COLO668 (cell line): ENCODE data around the gene NFX1.

Experiments used
- DNase-seq: peaks from one replicate; lab custom pipeline; 2025; ENCODE audit not compliant: unreplicated experiment; lab: John Stamatoyannopoulos, UW

NFX1 gene

DNA sequence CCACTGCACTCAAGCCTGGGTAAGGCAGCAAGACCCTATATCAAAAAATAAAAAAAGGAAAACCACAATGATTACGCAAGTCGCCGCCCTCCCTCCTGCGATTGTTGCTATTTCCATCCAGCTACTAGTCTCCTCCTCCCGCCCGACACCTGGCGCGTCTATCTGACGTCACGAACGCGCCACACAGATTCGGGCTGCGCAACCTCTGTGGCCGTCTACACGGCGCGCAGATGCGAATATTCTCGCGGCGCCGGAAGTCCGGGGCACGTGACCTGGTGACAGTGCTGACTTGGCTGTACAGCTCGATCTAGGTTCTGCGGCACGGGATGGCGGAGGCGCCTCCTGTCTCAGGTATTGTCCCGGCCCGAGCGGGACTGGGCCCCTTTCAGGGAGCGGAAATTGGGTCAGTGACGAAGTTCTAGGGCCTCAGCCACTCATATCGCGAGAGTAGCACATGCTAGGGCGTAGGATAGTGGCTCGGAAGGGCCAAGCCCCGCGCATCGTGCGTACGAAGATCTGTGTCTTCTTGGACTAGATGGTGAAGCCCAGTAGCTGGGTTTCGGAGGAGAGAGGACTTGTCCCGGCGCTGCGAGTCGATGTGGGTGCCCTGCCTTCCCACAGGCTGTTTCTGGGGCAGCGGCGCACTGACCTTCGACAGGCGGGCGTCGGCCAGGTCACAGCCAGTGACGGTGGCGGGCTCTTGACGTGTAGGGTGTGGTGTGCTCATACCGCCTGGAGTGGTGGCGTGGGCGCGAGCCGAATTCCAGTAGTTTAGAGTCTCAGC is at the start of gene NFX1:
Gene NFX1 (plus strand): TSS at position 270 of the 784 bp plus-strand sequence. CDS start 57 bp downstream, at position 327.
- DNase-seq = peak; percentile 98

DNA sequence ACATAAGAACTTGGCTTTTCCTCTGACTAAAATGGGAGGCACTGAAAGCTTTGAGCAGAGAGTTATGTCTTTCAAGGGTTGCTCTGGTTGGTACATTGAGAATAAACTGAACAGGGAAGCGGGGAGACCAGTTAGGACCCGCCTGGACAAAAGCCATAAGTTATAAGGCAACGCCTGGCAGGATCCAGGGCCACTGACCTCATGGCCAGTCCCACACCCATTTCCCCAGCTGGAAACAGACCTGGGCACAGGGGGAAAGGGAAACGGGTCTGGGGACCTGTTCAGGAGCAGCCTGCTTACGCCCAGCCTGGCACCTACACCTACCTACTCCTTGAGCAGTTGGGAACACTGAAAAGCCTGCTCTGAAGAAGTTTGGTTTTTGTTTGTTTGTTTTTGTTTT is 49.0 kb upstream of the NFX1 start:
- DNase-seq = no peak

DNA sequence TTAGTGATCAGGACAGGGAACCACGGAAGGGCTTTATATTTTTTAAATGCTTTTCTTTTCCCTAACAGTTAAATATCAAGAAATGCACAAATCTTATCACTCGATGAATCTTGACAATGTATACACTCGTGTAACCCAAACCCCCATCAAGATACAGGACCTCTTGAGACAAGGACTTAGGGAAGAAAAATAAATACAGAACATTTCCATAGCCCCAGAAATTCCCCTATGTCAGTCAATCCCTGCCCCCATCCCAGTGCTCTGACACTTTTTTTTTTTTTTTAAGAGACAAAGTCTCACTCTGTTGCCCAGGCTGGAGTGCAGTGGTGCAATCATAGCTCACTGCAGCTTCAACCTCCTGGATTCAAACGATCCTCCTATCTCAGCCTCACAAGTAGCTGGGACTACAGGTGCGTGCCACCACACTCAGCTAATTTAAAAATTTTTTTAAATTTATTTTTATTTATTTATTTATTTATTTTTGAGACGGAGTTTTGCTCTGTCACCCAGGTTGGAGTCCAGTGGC is 47.6 kb upstream of the NFX1 start:
- DNase-seq = no peak

DNA sequence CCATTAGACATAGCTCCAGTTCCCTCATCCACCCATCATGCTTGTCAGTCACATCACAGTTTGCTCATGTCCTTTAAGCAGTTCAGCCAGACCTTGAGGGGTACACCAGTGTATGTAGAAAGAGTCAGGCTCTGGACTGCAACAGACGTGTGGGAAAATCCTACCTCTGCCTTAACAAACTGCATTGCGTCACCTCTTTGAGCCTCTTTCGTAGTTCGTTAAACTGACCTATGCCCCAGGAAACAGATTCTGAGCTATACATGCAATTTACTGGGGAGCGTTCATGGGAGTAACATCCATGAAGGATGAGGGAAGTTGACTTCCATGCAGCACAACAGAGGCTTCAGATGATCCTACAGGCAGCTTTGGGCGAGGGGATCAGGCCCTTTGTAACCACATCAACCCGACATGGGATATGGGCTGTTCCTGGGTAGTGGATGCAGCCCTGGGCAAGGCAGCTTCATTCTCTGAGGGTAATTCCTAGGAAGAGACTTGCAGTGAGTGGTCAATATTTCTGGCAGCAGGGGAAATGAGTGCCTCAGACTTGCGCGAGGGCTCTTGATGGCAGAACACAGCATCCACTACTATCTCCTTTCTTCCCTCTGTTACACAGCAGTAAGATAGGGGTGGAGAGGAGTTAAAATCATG is 46.1 kb upstream of the NFX1 start:
- no peak for DNase-seq

DNA sequence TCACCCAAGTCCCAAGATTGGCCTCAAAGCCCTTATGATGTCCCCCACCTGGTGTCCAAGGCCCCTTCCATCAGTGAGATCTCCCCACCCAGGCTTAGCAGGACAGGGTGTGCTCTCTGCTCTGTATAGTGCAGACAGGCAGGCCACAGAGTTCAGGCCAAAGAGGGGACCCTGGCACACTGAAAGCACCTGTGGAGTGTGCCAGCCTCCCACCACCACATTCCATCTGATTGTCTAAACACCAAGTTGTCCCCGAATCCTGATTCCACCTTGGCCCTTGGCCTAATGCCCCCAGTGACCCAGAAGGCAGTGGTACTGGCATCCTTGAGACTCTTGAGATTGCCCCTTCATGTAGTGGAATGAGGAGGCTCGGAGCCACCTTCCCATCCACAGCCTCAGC is 45.0 kb upstream of the NFX1 start:
- no peak for DNase-seq

DNA sequence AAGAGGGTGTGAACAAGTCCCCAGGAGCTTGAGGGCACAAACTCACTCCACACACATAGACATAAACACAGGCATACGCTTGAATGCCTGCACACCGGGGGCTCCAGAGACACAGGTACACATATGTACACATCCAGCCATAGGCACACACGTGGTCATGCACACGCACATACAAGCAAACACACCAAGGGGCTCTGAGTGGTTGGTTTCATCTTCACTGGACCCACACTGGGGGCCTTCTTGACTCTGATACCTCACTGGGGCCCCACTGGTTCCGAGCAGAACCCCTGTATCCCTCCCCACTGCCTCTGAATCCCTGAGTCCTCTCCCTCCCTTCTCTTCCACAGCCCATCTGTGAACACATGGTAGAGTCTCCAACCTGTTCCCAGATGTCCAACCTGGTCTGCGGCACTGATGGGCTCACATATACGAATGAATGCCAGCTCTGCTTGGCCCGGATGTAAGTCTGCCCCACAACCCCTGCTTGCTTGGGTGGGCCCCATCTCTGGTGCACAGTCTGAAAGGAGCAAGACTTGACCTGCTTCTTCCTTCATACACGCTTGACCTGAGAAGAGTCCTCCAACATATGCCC is 44.0 kb upstream of the NFX1 start:
- no peak for DNase-seq

DNA sequence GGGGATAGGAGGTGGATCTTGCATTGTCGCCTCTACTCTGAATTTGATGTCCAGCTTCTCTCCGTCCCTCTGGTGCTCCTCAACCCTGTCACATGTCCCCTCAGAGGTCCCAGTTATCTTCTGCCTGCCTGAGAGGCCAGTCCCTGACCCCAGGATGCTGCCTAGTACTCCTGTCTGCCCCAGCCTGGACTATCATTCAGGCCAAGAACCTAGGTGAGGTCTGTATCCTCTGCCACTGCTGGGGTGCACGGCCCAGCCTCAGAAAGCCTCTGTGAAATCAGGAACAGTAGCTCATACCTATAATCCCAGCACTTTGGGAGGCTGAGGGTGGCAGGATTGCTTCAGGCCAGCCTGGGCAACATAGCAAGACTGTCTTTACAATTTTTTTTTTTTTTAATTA is 41.7 kb upstream of the NFX1 start:
- DNase-seq = no peak

DNA sequence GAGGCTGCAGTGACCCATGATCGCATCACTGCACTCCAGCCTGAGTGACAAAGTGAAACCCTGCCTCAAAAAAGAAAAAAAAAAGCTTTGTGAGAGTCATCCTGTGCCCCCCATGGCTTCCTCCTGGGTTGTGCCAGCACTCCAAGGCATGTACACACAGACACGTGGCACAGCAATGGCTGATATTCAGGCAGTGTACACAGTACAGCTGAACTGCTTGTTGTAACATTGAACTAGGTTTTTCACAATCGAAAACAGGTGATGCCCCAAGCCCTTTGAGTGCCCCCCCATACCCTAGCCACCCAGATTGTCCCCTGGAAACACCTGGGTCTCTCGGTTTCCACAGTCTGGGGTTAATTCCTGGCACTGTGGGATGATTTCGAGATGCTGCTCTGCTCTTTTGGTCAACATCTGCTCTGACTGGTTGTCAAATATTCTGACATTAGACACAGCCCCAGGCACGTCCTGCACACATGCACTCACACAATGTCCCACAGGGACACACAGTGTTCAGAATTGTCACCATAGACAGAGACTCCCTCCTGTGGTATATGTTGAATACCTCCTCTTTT is 41.1 kb upstream of the NFX1 start:
- DNase-seq = no peak

DNA sequence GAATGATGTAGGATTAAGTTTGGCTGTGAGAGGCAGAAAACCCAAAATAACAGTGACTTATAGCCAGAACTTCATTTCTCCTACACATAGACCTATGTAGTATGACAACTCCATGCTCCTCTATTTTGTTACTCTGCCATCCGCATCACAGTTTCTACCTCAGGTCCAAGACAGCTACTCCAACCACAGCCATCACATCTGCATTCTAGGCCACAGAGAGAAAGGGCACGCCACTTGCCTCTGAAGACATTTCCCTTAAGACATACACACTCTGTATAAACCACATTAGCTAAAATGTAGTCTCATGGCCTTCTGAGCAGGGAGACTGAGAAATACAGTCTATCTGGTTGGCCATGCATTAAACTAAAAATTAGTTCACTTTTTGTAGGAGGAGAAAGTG is 40.3 kb upstream of the NFX1 start:
- no peak for DNase-seq

DNA sequence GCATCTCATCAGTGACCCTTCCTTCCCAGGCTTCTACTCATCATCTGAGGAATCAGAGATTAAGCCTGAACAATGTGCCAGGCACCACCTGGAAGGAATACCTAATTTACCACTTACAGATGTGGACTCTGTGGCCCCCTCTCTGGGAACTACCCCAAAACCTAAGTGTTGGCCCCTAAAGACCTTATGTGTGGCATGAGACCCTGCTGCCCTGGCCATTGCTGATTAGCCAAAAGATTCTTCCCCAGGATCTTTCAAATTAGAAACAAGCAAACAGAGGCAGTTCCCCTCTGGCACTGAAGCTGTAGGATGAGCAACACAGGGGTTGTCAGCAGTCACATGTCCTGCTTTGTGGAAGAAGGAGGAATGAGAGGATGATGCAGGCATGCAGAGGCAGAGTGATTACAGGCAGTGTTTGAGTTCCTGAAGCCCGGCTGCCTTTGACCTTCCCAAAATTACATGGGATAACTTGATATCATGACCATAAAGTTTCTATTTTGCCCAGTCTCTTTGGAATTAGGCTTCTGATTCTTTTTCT is 39.8 kb upstream of the NFX1 start:
- no peak for DNase-seq

DNA sequence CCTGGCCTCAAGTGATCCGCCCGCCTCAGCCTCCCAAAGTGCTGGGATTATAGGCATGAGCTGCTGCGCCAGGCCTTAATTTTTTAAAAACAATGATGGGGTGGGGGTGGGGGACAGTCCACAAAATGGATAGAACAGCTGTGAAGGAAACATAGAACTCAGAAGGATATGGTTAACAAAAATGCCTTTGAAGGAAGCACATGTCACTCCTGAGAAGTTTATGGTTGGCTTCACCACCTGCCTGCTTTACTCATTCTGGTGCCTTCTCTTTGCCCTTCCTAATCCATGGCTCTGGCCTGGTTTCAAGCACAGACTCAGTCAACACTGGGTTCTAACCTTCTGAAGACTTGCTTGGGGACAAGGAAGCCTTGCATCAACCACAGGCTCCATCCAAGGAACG is 36.1 kb upstream of the NFX1 start:
- DNase-seq = no peak

DNA sequence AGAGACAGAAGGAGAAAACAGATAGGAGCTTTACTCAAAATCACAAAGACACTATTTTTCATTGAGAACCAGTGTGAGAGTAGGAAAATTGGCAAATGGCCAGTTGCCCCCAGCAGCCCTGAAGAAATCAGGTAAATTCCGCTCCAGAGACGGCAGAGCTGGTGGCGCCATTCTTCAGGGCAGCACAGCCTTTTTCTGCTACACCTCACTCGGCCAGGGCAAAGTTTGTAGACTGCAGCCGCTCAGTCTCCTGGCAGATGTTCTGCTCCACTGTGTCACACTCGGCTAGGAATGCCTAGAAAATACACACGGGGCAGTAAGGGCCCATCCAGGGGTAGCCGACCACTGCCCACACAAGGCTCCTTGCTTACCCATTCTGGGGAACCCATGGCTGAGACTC is 35.3 kb upstream of the NFX1 start:
- DNase-seq = no peak

DNA sequence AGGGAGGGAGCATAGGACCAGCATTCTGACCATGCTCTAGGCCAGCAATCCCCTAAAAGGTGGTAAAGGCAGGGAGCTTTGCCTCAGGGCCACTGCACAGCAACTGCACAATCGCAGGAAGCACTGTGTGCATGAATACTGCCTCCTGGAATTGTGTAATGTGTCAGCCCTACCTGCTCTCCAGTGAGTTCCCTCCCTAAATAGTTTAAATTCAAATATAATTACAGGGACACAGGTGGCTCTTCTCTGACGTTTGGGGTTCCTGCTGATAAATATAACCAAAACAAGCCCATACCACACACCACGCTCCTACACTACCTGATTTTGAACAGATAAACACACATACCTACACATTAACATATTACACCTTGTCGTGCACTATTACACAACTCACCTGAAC is 34.8 kb upstream of the NFX1 start:
- no peak for DNase-seq

DNA sequence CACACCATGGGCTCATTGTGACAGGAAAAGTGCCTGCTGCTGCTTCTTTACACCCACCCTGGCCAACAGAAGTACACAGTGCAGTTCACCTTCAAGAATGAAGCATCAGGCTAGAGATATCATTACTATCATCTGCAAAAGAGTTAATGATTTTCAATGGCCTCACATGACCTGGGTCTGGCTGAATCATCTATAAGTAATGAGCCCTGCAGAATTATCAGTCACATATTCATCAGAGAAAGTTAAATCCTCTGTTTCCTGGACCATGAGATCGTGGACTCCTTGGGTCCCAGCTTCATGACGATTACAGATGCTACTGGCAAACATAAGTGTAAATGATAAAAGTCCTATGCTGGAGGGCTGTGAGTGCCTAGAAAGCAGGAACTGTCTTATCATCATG is 34.1 kb upstream of the NFX1 start:
- DNase-seq = no peak

DNA sequence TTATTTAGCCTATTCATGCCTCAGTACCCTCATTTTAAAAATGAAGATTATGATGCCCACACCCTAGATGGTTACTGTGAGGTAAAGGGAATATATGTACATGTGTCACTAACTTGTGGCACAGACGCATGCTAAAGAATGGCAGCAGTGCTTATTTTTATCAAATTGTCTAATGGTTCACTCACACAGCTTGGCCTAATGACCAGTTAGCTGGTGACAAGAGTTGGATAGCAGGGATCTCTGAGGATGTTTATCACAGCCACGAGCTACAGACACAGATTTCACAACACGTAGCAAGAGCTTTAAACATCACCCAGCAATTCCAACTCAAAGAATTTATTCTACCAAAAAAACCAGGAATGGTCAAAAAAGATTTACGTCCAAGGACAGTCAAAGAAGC is 33.0 kb upstream of the NFX1 start:
- no peak for DNase-seq

DNA sequence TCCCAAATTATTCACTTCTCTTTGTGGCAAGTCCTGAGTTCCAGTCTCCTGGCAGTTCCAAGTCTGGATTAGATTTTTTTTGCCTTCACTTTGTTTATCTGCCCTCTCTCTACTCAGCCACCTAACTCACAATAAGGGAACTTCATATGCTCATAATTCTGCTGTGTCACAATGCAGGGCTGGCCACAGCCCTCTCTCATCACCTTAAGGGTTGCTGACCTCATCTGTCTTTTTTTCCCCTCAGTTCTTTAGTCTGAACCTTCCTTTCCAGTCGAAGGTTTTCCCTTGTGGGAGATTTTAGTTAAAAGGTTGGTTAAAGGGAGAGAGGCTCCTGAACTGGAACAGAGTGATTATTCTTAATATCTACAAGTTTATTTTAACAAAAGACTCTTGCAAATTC is 29.9 kb upstream of the NFX1 start:
- DNase-seq = no peak

DNA sequence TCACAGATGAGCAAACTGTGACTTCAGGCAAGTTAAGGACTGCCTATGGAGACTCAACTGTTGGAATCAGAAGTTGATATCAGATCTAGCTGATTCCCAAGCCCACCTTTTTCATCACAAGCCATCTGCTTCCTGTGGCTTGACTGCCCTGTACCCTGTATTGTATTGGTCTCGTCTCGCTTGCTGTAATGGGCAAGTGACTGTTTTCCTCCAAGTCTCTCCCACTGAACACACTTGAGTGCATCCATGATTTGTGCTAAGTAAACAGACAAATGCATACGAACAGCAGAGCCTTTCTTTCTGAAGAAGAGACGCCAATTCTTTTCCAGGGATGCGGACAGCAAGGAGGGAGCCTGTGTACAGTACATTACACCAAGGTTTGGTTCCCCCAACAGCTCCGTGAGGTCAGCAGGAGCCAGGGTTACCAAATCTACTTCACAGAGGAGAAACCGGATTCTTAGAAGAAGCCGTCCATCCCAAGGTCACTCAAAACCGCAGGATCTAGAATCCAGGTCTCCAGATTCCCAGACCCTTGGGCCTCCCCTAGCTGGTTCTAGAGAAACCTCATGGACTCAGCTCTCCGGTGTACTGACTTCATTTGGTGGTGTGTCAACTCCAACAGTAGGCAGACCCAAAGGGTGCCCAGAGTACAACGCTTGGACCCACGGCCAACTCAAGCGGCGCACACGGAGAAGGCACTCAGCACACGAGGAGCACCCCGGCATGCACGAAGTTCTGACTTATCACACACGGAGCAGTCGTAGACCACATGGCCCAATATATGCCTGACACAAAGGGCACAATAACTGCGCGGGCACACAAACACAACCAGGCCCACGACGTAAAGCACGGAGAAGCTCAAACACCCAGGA is 26.9 kb upstream of the NFX1 start:
- DNase-seq = peak; percentile 46

DNA sequence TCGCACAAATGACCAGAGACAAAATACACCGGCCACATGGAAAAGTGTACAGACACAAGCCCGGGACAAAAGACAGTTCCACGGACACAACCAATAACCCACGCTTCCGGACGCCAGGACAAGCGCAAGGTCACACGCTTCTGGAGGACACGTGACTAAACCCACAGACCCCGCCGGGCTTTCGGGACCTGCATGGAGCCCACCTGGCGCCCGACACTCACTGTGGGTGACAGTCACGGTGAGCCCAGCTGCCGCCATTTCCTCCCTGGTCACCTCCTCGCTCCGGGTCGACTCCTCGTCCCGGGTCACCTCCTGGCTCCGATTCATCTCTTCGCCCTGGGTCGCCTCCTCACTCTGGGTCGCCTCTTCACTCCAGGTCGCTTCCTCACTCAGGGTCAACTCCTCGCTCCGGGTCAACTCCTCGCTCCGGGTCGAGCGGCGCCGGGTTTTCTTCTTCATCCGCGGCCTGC is 26.3 kb upstream of the NFX1 start:
- DNase-seq = peak; percentile 55

DNA sequence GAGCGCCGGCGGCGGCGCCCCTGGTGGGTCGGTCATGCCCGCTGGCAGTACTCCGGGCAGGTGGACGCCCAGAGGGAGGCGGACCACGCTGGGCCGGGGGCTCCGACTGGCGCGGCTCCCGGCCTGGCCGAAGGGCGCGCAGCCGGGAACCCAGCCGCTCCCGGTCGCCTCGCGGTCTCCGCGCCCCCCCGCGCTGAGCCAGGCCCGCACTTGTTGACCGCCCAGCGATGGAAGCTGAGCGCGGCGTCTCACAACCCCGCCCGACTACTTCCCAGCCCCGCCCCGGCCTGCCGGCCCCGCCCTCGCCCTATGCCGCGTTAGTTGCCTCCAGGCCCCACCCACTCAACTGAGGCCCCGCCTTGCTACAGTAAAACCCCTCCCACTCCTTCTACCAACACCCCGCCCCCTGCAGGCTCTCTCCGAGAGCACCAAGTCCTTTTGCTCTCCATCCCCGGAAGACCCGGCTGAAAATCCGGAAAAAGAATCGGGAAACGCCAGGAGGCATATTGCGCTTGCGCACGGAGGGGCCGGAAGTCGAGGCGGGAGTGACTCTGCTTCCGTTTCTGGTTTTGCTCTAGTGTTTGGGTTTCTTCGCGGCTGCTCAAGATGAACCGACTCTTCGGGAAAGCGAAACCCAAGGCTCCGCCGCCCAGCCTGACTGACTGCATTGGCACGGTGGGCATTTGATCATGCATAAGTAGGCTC is 25.7 kb upstream of the NFX1 start, which contains the start of the genes BAG1 and CHMP5:
Gene BAG1 (minus strand): TSS at position 236 of the 705 bp plus-strand sequence.
Gene CHMP5 (plus strand): TSS at position 577 of the 705 bp plus-strand sequence. CDS start 30 bp downstream, at position 607.
- DNase-seq = peak; percentile 98
